ENCODE measurements around the gene GMDS.

DNA sequence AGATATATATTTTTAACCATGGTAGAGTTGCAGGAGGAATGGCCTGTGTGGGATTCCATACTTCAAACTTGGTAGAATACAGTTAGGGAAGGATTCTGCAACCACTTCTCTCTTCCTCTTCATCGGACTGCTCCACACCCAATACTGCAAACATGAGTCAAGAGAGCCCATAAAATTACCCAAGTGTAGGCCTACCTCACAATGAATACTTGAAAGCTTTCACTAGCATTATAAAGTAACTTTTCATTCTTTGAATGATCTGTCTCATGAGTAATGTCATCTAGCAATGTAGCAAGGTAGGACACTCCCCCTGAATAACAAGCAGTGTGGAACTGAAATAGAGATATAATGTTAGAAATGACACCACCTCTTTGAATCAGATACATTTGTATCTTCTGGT is 556.3 kb downstream of the GMDS start:
- TF ChIP-seq, protein P1, sequence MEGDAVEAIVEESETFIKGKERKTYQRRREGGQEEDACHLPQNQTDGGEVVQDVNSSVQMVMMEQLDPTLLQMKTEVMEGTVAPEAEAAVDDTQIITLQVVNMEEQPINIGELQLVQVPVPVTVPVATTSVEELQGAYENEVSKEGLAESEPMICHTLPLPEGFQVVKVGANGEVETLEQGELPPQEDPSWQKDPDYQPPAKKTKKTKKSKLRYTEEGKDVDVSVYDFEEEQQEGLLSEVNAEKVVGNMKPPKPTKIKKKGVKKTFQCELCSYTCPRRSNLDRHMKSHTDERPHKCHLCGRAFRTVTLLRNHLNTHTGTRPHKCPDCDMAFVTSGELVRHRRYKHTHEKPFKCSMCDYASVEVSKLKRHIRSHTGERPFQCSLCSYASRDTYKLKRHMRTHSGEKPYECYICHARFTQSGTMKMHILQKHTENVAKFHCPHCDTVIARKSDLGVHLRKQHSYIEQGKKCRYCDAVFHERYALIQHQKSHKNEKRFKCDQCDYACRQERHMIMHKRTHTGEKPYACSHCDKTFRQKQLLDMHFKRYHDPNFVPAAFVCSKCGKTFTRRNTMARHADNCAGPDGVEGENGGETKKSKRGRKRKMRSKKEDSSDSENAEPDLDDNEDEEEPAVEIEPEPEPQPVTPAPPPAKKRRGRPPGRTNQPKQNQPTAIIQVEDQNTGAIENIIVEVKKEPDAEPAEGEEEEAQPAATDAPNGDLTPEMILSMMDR (IDR thresholded peaks at IDR 0.05; ENCODE audit: borderline replicate concordance, extremely low read depth, low read length, poor library complexity, severe bottlenecking), result no peak
- TF ChIP-seq EZH2 (IDR thresholded peaks at IDR 0.05; ENCODE audit: borderline replicate concordance, low read depth, low read length, severe bottlenecking), result no peak

Measured in DND-41 (cell line).